ENCODE data around the gene FERMT2.

Gene FERMT2

GRCh38 chr14:52821805-52822250, 129.0 kb downstream of the FERMT2 start:
- no peak for DNase-seq (ENCODE audit: low read depth in 2 of 2)

- no peak for DNase-seq (ENCODE audit: low read depth in 2 of 2)
These were observed 142.7 kb downstream of the FERMT2 start for GRCh38 chr14:52808101-52808500.

All from stimulated activated CD8-positive, alpha-beta memory T cell treated with anti-CD3 and anti-CD28 coated beads, Interleukin-2, amount 100 ng/mL, for 1 hour (primary cell).